Naive thymus-derived CD8-positive, alpha-beta T cell (primary cell): Measurements from ENCODE around the gene HDAC10. TPM values are rescaled to one million over a fixed set of nuclear protein-coding genes. Genes with fewer than 3 reads are reported as not detected.
"Not testable (repeated sequence)": the region's sequence is repeated elsewhere in the genome, so short reads cannot be mapped to it uniquely, and the experiment has no call there.

ENCODE experiments used
- ATAC-seq, 2 donors: fragments of 150-1000 bp; cut with Tn5 transposase in 1 of 2; sonication (Bioruptor Pico), chemical (Tn5 transposase) in 1 of 2; 1 replicate in 1 of 2; 2 replicates in 1 of 2; pipeline ENCODE4 v1.10.0; 2021; ENCODE audit warnings: mild to moderate bottlenecking in 2 of 2, moderate library complexity in 2 of 2
- POLR2A ChIA-PET: fragments of 350-600 bp; sonication (Branson Sonifier 250); formaldehyde crosslinking; loops from one replicate; lab custom pipeline; 2021; ENCODE audit warnings: antibody characterized with exemption; lab: Charles Lee
- DNase-seq, 10 donors: peaks; one replicate each; pipeline versions ENCODE4 v3.0.0 to v3.0.0-alpha.2; 2020 to 2022
- H3K27ac Mint-ChIP-seq, 10 donors: one replicate each; pipeline ENCODE4 v1.8.0; 2020 to 2022; ENCODE audit warnings: mild to moderate bottlenecking in 10 of 10, mixed read lengths in 10 of 10, moderate library complexity in 4 of 10, inconsistent platforms in 1 of 10
- H3K27me3 Mint-ChIP-seq, 5 donors: one replicate each; pipeline ENCODE4 v1.8.0; 2021 to 2022; ENCODE audit warnings: mixed read lengths in 5 of 5
- H3K36me3 Mint-ChIP-seq, 3 donors: one replicate each; pipeline ENCODE4 v1.8.0; 2020 to 2022; ENCODE audit warnings: mixed read lengths in 3 of 3, mild to moderate bottlenecking in 2 of 3, inconsistent platforms in 1 of 3
- H3K4me1 Mint-ChIP-seq, 4 donors: one replicate each; pipeline ENCODE4 v1.8.0; 2021 to 2022; ENCODE audit warnings: mixed read lengths in 4 of 4
- H3K4me3 Mint-ChIP-seq, 10 donors: one replicate each; pipeline ENCODE4 v1.8.0; 2020 to 2022; ENCODE audit warnings: mild to moderate bottlenecking in 10 of 10, mixed read lengths in 10 of 10, moderate library complexity in 6 of 10, inconsistent platforms in 1 of 10
- H3K9me3 Mint-ChIP-seq, 9 donors: one replicate each; pipeline ENCODE4 v1.8.0; 2020 to 2022; ENCODE audit warnings: mixed read lengths in 9 of 9, mild to moderate bottlenecking in 3 of 9, inconsistent platforms in 1 of 9, moderate library complexity in 1 of 9
- polyA plus RNA-seq, 3 donors: library from polyadenylated mRNA; unstranded; fragments of 300-500 nt; fragmentation: Illumina TruSeq; gene quantifications; one replicate each; pipeline ENCODE4 v1.2.3, GENCODE V29; 2021
- total RNA-seq, 8 experiments: library from RNA in 2 of 8; stranded (reverse) in 2 of 8; gene quantifications; one replicate each; pipeline ENCODE4 v1.2.3 and lab custom pipeline; 2021 to 2026

Gene HDAC10
- total and polyA plus RNA-seq, 5 experiments from 2014 or later = 5.4 to 114 (median 7.8) TPM

- H3K27ac Mint-ChIP-seq = peak overlapping the region in 4 of 10 donors; percentile 33 to 75 (median 62)
- no peaks in the 10 kb centered on the region for H3K27me3 Mint-ChIP-seq
- DNase-seq = no peak
- H3K9me3 Mint-ChIP-seq = no peaks in the 10 kb centered on the region
- H3K36me3 Mint-ChIP-seq = peaks cover 9 to 60% (median 9%) of the 10 kb centered on the region in 3 donors
- POLR2A ChIA-PET = interaction anchor here (1.0 to 1.2 kb wide), 2 partner anchors 11 to 24 kb away, joined by 3 read pairs; no protein-coding TSS in a partner anchor
- no peak for ATAC-seq
- H3K4me1 Mint-ChIP-seq = peaks cover 12 to 40% (median 22%) of the 10 kb centered on the region in 4 donors
- H3K4me3 Mint-ChIP-seq = no peak overlapping the region
These were observed 39.9 kb downstream of the HDAC10 start for GRCh38 chr22:50211147-50211546.

GRCh38 chr22:50210378-50211139 is 40.5 kb downstream of the HDAC10 start:
- Mint-ChIP-seq H3K4me1 (peaks cover 12 to 41% (median 22%) of the 10 kb centered on the region in 4 donors), H3K27ac (peak overlapping the region in 2 of 10 donors; percentile 79 to 97), H3K36me3 (peaks cover 8 to 54% (median 9%) of the 10 kb centered on the region in 3 donors), H3K9me3 (no peaks in the 10 kb centered on the region), H3K27me3 (no peaks in the 10 kb centered on the region), H3K4me3 (no peak overlapping the region)
- DNase-seq (peak in 1 of 10 donors; percentile 64), ATAC-seq (no peak)
- POLR2A ChIA-PET = interaction anchor here (1.0 to 1.2 kb wide), 2 partner anchors 12 to 24 kb away, joined by 3 read pairs; no protein-coding TSS in a partner anchor

- Mint-ChIP-seq H3K36me3 (peaks cover 4 to 54% (median 9%) of the 10 kb centered on the region in 3 donors), H3K9me3 (no peaks in the 10 kb centered on the region), H3K27me3 (no peaks in the 10 kb centered on the region), H3K27ac (peak overlapping the region; percentile 30 to 97 (median 80)), H3K4me3 (peak overlapping the region in 2 of 10 donors; percentile 0 to 68), H3K4me1 (peaks cover 16 to 42% (median 24%) of the 10 kb centered on the region in 4 donors)
- DNase-seq (peak; percentile 47 to 81 (median 67)), ATAC-seq (peak; percentile 77 to 84)
- POLR2A ChIA-PET = no interaction called here
These were observed 41.2 kb downstream of the HDAC10 start for GRCh38 chr22:50209893-50210292.

GRCh38 chr22:50208939-50209892 is 41.8 kb downstream of the HDAC10 start:
- H3K27me3 Mint-ChIP-seq = no peaks in the 10 kb centered on the region
- peaks cover 17 to 44% (median 27%) of the 10 kb centered on the region in 4 donors for H3K4me1 Mint-ChIP-seq
- peak; percentile 37 to 45 for ATAC-seq
- no peaks in the 10 kb centered on the region for H3K9me3 Mint-ChIP-seq
- peak overlapping the region in 2 of 10 donors; percentile 0 to 68 for H3K4me3 Mint-ChIP-seq
- POLR2A ChIA-PET = interaction anchor here (0.7 to 1.1 kb wide), 2 partner anchors 19 to 22 kb away, joined by 3 read pairs; no protein-coding TSS in a partner anchor
- peak overlapping the region; percentile 30 to 97 (median 80) for H3K27ac Mint-ChIP-seq
- H3K36me3 Mint-ChIP-seq = peaks cover 4 to 50% (median 9%) of the 10 kb centered on the region in 3 donors
- DNase-seq = no peak

GRCh38 chr22:50208430-50208938 is 42.6 kb downstream of the HDAC10 start:
- H3K27ac Mint-ChIP-seq = peak overlapping the region in 3 of 10 donors; percentile 25 to 66 (median 27)
- ATAC-seq = no peak
- POLR2A ChIA-PET = interaction anchor here (0.7 to 1.1 kb wide), 2 partner anchors 18 to 22 kb away, joined by 3 read pairs; no protein-coding TSS in a partner anchor
- H3K36me3 Mint-ChIP-seq = peaks cover 4 to 51% (median 9%) of the 10 kb centered on the region in 3 donors
- DNase-seq = peak in 1 of 10 donors; percentile 55
- H3K27me3 Mint-ChIP-seq = no peaks in the 10 kb centered on the region
- H3K4me1 Mint-ChIP-seq = peaks cover 17 to 50% (median 30%) of the 10 kb centered on the region in 4 donors
- no peak overlapping the region for H3K4me3 Mint-ChIP-seq
- H3K9me3 Mint-ChIP-seq = no peaks in the 10 kb centered on the region

- Mint-ChIP-seq H3K9me3 (no peaks in the 10 kb centered on the region), H3K27ac (peak overlapping the region in 4 of 10 donors; percentile 9 to 76 (median 32)), H3K36me3 (peaks cover 2 to 49% (median 5%) of the 10 kb centered on the region in 3 donors), H3K27me3 (no peaks in the 10 kb centered on the region), H3K4me3 (no peak overlapping the region), H3K4me1 (peaks cover 13 to 48% (median 30%) of the 10 kb centered on the region in 4 donors)
- ATAC-seq (no peak), DNase-seq (no peak)
- POLR2A ChIA-PET = interaction anchor here (0.9 to 1.5 kb wide), 2 partner anchors 13 to 44 kb away, joined by 3 to 4 read pairs; partner anchors contain the start of gene HDAC10
These were observed 43.5 kb downstream of the HDAC10 start for GRCh38 chr22:50207383-50208140.

- Mint-ChIP-seq H3K27me3 (no peaks in the 10 kb centered on the region), H3K4me3 (peak overlapping the region in 1 of 10 donors; percentile 45), H3K36me3 (peaks cover 2 to 43% (median 4%) of the 10 kb centered on the region in 3 donors), H3K27ac (peak overlapping the region in 2 of 10 donors; percentile 25 to 62), H3K9me3 (no peaks in the 10 kb centered on the region), H3K4me1 (peaks cover 14 to 51% (median 37%) of the 10 kb centered on the region in 4 donors)
- DNase-seq (peak in 1 of 10 donors; percentile 58), ATAC-seq (no peak)
- POLR2A ChIA-PET = interaction anchor here (0.6 to 1.5 kb wide), 3 partner anchors 12 to 45 kb away, joined by 3 to 4 read pairs (median 4); partner anchors contain the start of gene HDAC10
These were observed 44.5 kb downstream of the HDAC10 start for GRCh38 chr22:50206599-50206998.

GRCh38 chr22:50205781-50206569 is 45.1 kb downstream of the HDAC10 start:
- peaks cover 14 to 47% (median 37%) of the 10 kb centered on the region in 4 donors for H3K4me1 Mint-ChIP-seq
- H3K27me3 Mint-ChIP-seq = no peaks in the 10 kb centered on the region
- peak overlapping the region in 2 of 10 donors; percentile 22 to 62 for H3K27ac Mint-ChIP-seq
- no peak for DNase-seq
- ATAC-seq = no peak
- H3K9me3 Mint-ChIP-seq = no peaks in the 10 kb centered on the region
- POLR2A ChIA-PET = interaction anchor here (0.6 to 1.5 kb wide), 5 partner anchors 11 to 57 kb away, joined by 3 to 4 read pairs (median 3); partner anchors contain the start of gene HDAC10
- no peak overlapping the region for H3K4me3 Mint-ChIP-seq
- H3K36me3 Mint-ChIP-seq = peaks cover 2 to 39% (median 4%) of the 10 kb centered on the region in 3 donors

- H3K9me3 Mint-ChIP-seq, H3K27me3 Mint-ChIP-seq, H3K4me3 Mint-ChIP-seq, ATAC-seq, DNase-seq: not testable (repeated sequence)
- Mint-ChIP-seq H3K27ac (peak overlapping the region in 7 of 10 donors; percentile 15 to 87 (median 44)), H3K36me3 (peaks cover 2 to 36% (median 4%) of the 10 kb centered on the region in 3 donors), H3K4me1 (peaks cover 14 to 45% (median 37%) of the 10 kb centered on the region in 4 donors)
- POLR2A ChIA-PET = interaction anchor here (0.7 to 0.9 kb wide), 2 partner anchors 13 to 56 kb away, joined by 3 read pairs; no protein-coding TSS in a partner anchor
These were observed 46.1 kb downstream of the HDAC10 start for GRCh38 chr22:50204998-50205397.

GRCh38 chr22:50204571-50204970 is 46.5 kb downstream of the HDAC10 start:
- peak overlapping the region in 4 of 10 donors; percentile 19 to 87 (median 44) for H3K27ac Mint-ChIP-seq
- peaks cover 11 to 45% (median 36%) of the 10 kb centered on the region in 4 donors for H3K4me1 Mint-ChIP-seq
- H3K9me3 Mint-ChIP-seq = no peaks in the 10 kb centered on the region
- POLR2A ChIA-PET = interaction anchor here (0.9 kb wide), 1 partner anchor 12 kb away, joined by 3 read pairs; no protein-coding TSS in a partner anchor
- no peak overlapping the region for H3K4me3 Mint-ChIP-seq
- ATAC-seq (no peak), DNase-seq (no peak)
- H3K27me3 Mint-ChIP-seq = no peaks in the 10 kb centered on the region
- peaks cover 0 to 32% (median 0%) of the 10 kb centered on the region in 3 donors for H3K36me3 Mint-ChIP-seq
